ENCODE results near the gene BCL2.

DNA sequence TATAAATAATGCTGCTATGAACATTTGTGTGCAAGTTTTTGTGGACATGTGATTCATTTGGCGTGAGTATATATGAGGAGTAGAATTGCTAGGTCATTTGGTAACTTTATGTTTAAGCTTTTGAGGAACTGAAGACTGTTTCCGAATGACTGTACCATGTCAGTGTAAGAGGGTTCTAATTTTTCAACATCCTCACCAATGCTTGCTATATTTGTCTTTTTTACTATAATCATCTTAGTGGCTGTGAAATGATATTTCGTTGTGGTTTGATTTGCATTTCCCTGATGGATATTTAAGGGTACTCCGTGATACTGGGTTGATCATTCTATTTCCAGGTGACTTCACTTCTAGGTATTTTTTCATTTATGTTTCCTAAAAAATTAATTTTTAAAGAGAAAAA is 241.1 kb downstream of the BCL2 start:
- TF ChIP-seq ZNF263 (CRISPR knock-in tag; IDR thresholded peaks at IDR 0.05; ENCODE audit: low read depth) (no peak), GABPB1 (CRISPR knock-in tag; IDR thresholded peaks at IDR 0.05) (no peak), TP53 (CRISPR knock-in tag; IDR thresholded peaks at IDR 0.05) (no peak), SP1 (CRISPR knock-in tag; conservative IDR thresholded peaks at IDR 0.05) (no peak), TCF7 (CRISPR knock-in tag; IDR thresholded peaks at IDR 0.05; ENCODE audit: low read depth) (no peak)
- TF ChIP-seq, protein P1, sequence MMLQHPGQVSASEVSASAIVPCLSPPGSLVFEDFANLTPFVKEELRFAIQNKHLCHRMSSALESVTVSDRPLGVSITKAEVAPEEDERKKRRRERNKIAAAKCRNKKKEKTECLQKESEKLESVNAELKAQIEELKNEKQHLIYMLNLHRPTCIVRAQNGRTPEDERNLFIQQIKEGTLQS (CRISPR knock-in tag; conservative IDR thresholded peaks at IDR 0.05), result no peak
- TF ChIP-seq, protein P2, sequence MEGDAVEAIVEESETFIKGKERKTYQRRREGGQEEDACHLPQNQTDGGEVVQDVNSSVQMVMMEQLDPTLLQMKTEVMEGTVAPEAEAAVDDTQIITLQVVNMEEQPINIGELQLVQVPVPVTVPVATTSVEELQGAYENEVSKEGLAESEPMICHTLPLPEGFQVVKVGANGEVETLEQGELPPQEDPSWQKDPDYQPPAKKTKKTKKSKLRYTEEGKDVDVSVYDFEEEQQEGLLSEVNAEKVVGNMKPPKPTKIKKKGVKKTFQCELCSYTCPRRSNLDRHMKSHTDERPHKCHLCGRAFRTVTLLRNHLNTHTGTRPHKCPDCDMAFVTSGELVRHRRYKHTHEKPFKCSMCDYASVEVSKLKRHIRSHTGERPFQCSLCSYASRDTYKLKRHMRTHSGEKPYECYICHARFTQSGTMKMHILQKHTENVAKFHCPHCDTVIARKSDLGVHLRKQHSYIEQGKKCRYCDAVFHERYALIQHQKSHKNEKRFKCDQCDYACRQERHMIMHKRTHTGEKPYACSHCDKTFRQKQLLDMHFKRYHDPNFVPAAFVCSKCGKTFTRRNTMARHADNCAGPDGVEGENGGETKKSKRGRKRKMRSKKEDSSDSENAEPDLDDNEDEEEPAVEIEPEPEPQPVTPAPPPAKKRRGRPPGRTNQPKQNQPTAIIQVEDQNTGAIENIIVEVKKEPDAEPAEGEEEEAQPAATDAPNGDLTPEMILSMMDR (IDR thresholded peaks at IDR 0.05), result no peak
- TF ChIP-seq, protein P3, sequence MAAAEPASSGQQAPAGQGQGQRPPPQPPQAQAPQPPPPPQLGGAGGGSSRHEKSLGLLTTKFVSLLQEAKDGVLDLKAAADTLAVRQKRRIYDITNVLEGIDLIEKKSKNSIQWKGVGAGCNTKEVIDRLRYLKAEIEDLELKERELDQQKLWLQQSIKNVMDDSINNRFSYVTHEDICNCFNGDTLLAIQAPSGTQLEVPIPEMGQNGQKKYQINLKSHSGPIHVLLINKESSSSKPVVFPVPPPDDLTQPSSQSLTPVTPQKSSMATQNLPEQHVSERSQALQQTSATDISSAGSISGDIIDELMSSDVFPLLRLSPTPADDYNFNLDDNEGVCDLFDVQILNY (CRISPR knock-in tag; IDR thresholded peaks at IDR 0.05), result no peak
- TF ChIP-seq, protein P4, sequence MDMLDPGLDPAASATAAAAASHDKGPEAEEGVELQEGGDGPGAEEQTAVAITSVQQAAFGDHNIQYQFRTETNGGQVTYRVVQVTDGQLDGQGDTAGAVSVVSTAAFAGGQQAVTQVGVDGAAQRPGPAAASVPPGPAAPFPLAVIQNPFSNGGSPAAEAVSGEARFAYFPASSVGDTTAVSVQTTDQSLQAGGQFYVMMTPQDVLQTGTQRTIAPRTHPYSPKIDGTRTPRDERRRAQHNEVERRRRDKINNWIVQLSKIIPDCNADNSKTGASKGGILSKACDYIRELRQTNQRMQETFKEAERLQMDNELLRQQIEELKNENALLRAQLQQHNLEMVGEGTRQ (CRISPR knock-in tag; IDR thresholded peaks at IDR 0.05), result no peak
